ENCODE data around the gene MON1A. TPM values are rescaled to one million over a fixed set of nuclear protein-coding genes. Genes with fewer than 3 reads are reported as not detected.

MON1A gene
- total and polyA plus RNA-seq, 10 of the 15 experiments (the other 5 are each of a cell fraction or from before 2014, with no cell fraction given), result 1.3 to 10.5 (median 7.7) TPM

GRCh38 chr3:49968346-49968745, 38.7 kb upstream of the MON1A start:
- intact Hi-C loops (cut with micrococcal nuclease; ENCODE audit: unreplicated experiment) (no loop called here), in situ Hi-C loops (cut with MboI) (no loop called here)
- no peaks in the 10 kb centered on the region for H3K4me1 ChIP-seq (ENCODE audit: control insufficient read depth, insufficient read depth, low read length)
- RAD21 ChIA-PET (ENCODE audit: unreplicated experiment), result no interaction called here
- no peak overlapping the region for H3K27ac ChIP-seq (ENCODE audit: control insufficient read depth, insufficient read depth)
- BruUV-seq (replicated peaks), result TSS peak; percentile 72
- SMC1A ChIA-PET (ENCODE audit: uncharacterized antibody, unreplicated experiment), result no interaction called here
- peaks cover 7% of the 10 kb centered on the region for H3K79me2 ChIP-seq (ENCODE audit: control insufficient read depth, insufficient read depth, low read length)
- TF ChIP-seq RB1 (IDR thresholded peaks at IDR 0.05; ENCODE audit: borderline replicate concordance), result no peak
- TF ChIP-seq SUPT20H (IDR thresholded peaks at IDR 0.05; ENCODE audit: borderline replicate concordance, control insufficient read depth, low read depth, low read length), result no peak
- no peak for TF ChIP-seq ZNF622 (IDR thresholded peaks at IDR 0.05)
- no peak for TF ChIP-seq SKIL (IDR thresholded peaks at IDR 0.05; ENCODE audit: low read depth, poor library complexity, severe bottlenecking)
- no peak for TF ChIP-seq STAT1 (conservative IDR thresholded peaks at IDR 0.05)
- no peak for TF ChIP-seq KLF5 (IDR thresholded peaks at IDR 0.05; ENCODE audit: partially characterized antibody)
- TF ChIP-seq NR2C2 (IDR thresholded peaks at IDR 0.05; ENCODE audit: borderline replicate concordance, control insufficient read depth, insufficient read length, low read depth), result no peak
- TF ChIP-seq GABPA (IDR thresholded peaks at IDR 0.05; ENCODE audit: low read depth), result no peak
- TF ChIP-seq, protein P1, sequence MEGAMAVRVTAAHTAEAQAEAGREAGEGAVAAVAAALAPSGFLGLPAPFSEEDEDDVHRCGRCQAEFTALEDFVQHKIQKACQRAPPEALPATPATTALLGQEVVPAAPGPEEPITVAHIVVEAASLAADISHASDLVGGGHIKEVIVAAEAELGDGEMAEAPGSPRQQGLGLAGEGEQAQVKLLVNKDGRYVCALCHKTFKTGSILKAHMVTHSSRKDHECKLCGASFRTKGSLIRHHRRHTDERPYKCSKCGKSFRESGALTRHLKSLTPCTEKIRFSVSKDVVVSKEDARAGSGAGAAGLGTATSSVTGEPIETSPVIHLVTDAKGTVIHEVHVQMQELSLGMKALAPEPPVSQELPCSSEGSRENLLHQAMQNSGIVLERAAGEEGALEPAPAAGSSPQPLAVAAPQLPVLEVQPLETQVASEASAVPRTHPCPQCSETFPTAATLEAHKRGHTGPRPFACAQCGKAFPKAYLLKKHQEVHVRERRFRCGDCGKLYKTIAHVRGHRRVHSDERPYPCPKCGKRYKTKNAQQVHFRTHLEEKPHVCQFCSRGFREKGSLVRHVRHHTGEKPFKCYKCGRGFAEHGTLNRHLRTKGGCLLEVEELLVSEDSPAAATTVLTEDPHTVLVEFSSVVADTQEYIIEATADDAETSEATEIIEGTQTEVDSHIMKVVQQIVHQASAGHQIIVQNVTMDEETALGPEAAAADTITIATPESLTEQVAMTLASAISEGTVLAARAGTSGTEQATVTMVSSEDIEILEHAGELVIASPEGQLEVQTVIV (IDR thresholded peaks at IDR 0.05; ENCODE audit: borderline replicate concordance, partially characterized antibody), result no peak
- TF ChIP-seq BCL11A (IDR thresholded peaks at IDR 0.05; ENCODE audit: low read depth, low read length), result no peak
- TF ChIP-seq PAX5 (IDR thresholded peaks at IDR 0.05; ENCODE audit: borderline replicate concordance, low read depth, low read length), result no peak
- no peak for TF ChIP-seq NFIC (IDR thresholded peaks at IDR 0.05; ENCODE audit: low read depth, low read length)
- no peak for TF ChIP-seq BRCA1 (IDR thresholded peaks at IDR 0.05; ENCODE audit: low read depth, low read length)
- TF ChIP-seq MTA3 (IDR thresholded peaks at IDR 0.05; ENCODE audit: borderline replicate concordance, low read length), result no peak
- TF ChIP-seq FOXK2 (IDR thresholded peaks at IDR 0.05), result no peak
- TF ChIP-seq, protein P2, sequence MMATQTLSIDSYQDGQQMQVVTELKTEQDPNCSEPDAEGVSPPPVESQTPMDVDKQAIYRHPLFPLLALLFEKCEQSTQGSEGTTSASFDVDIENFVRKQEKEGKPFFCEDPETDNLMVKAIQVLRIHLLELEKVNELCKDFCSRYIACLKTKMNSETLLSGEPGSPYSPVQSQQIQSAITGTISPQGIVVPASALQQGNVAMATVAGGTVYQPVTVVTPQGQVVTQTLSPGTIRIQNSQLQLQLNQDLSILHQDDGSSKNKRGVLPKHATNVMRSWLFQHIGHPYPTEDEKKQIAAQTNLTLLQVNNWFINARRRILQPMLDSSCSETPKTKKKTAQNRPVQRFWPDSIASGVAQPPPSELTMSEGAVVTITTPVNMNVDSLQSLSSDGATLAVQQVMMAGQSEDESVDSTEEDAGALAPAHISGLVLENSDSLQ (IDR thresholded peaks at IDR 0.05), result no peak
- no peak for TF ChIP-seq CBX3 (IDR thresholded peaks at IDR 0.05; ENCODE audit: borderline replicate concordance, low read depth)
- TF ChIP-seq SMAD5 (IDR thresholded peaks at IDR 0.05; ENCODE audit: low read depth), result no peak
- no peak for TF ChIP-seq FOXM1 (IDR thresholded peaks at IDR 0.05; ENCODE audit: low read depth, low read length)
- H4K20me1 ChIP-seq (ENCODE audit: control insufficient read depth, insufficient read depth), result peaks cover 3% of the 10 kb centered on the region; the same call in 1 of the 2 replicates
- ATAC-seq, result no peak
- no peak overlapping the region for H3K4me2 ChIP-seq (ENCODE audit: control insufficient read depth, insufficient read depth)
- no peaks in the 10 kb centered on the region for H3K9me3 ChIP-seq (replicated peaks; ENCODE audit: control insufficient read depth, insufficient read depth, low read length)
- POLR2A ChIA-PET, result no interaction called here
- H3K36me3 ChIP-seq (ENCODE audit: control insufficient read depth in 2 of 2, insufficient read depth in 2 of 2, low read length in 1 of 2), result peaks cover 4 to 22% of the 10 kb centered on the region in 2 experiments; a peak in 3 of 4 replicates
- no peak overlapping the region for H2AFZ ChIP-seq (ENCODE audit: control insufficient read depth, low read depth, low read length)
- no peak overlapping the region for H3K9ac ChIP-seq (ENCODE audit: control insufficient read depth, insufficient read depth, low read length)
- no peak overlapping the region for H3K4me3 ChIP-seq
- 91% methylated on average over 8 of the region's 8 CpGs for WGBS (ENCODE audit: insufficient coverage, insufficient replicate concordance, low lambda C conversion rate, missing lambda C conversion rate)
- no peak for FAIRE-seq
- H3K27me3 ChIP-seq (replicated peaks in 1 of 2; ENCODE audit: control insufficient read depth in 2 of 2, insufficient read depth in 2 of 2, low read length in 1 of 2), result no peaks in the 10 kb centered on the region
- no peak for DNase-seq (ENCODE audit: low read depth, low spot score)
- CTCF ChIA-PET, result no interaction called here
